HCEC 1CT (cell line): ENCODE data around the gene RIPPLY3.
"Not testable (repeated sequence)": the region's sequence is repeated elsewhere in the genome, so short reads cannot be mapped to it uniquely, and the experiment has no call there.

Experiments used
- DNase-seq: peaks from one replicate; pipeline ENCODE4 v3.0.0-alpha.2; 2017

RIPPLY3 gene

GRCh38 chr21:36981977-36982700 lies 24.4 kb upstream of the RIPPLY3 start:
- no peak for DNase-seq

GRCh38 chr21:36985751-36986594 lies 20.5 kb upstream of the RIPPLY3 start:
- no peak for DNase-seq

GRCh38 chr21:36987845-36988244 lies 18.7 kb upstream of the RIPPLY3 start:
- DNase-seq, result no peak

GRCh38 chr21:36988536-36988935 lies 18.0 kb upstream of the RIPPLY3 start:
- no peak for DNase-seq

GRCh38 chr21:36989199-36989698 lies 17.3 kb upstream of the RIPPLY3 start:
- not testable (repeated sequence) for DNase-seq

- DNase-seq, result peak; percentile 90
Measured at GRCh38 chr21:36989699-36990507, 16.6 kb upstream of the RIPPLY3 start.

- no peak for DNase-seq
Measured at GRCh38 chr21:36990508-36991205, 15.8 kb upstream of the RIPPLY3 start.

GRCh38 chr21:36992671-36993070 lies 13.8 kb upstream of the RIPPLY3 start:
- DNase-seq, result no peak

GRCh38 chr21:36994501-36995158 lies 11.9 kb upstream of the RIPPLY3 start:
- no peak for DNase-seq

GRCh38 chr21:36995285-36995684 lies 11.2 kb upstream of the RIPPLY3 start:
- not testable (repeated sequence) for DNase-seq

- no peak for DNase-seq
Measured at GRCh38 chr21:36999131-36999898, 7.2 kb upstream of the RIPPLY3 start.

GRCh38 chr21:37000381-37000780 lies 6.1 kb upstream of the RIPPLY3 start:
- DNase-seq, result no peak

- no peak for DNase-seq
Measured at GRCh38 chr21:37001441-37001840, 5.1 kb upstream of the RIPPLY3 start.

- DNase-seq, result not testable (repeated sequence)
Measured at GRCh38 chr21:37002851-37003250, 3.7 kb upstream of the RIPPLY3 start.

- DNase-seq, result not testable (repeated sequence)
Measured at GRCh38 chr21:37003917-37004316, 2.6 kb upstream of the RIPPLY3 start.

- no peak for DNase-seq
Measured at GRCh38 chr21:37005548-37006485, 685 bp upstream of the RIPPLY3 start.

GRCh38 chr21:37008724-37009123 lies 2.2 kb downstream of the RIPPLY3 start:
- no peak for DNase-seq

- DNase-seq, result peak; percentile 65
Measured at GRCh38 chr21:37009740-37010341, 3.3 kb downstream of the RIPPLY3 start.

GRCh38 chr21:37017951-37018679 lies 11.6 kb downstream of the RIPPLY3 start:
- DNase-seq, result no peak
